GM19455 (cell line): ENCODE measurements around the gene GATA6.

ENCODE experiments used
- ATAC-seq: cut with Tn5 transposase; IDR thresholded peaks from one replicate; pipeline ENCODE4 v1.9.1; 2021; ENCODE audit not compliant: unreplicated experiment

GATA6 gene

GRCh38 chr18:22238036-22238435 lies 68.6 kb downstream of the GATA6 start:
- ATAC-seq, result no peak

GRCh38 chr18:22238681-22239080 lies 69.3 kb downstream of the GATA6 start:
- no peak for ATAC-seq

- ATAC-seq, result no peak
Observed at GRCh38 chr18:22241921-22242361, 72.6 kb downstream of the GATA6 start.

GRCh38 chr18:22243513-22243912 lies 74.1 kb downstream of the GATA6 start:
- no peak for ATAC-seq

GRCh38 chr18:22250026-22250425 lies 80.6 kb downstream of the GATA6 start:
- no peak for ATAC-seq

GRCh38 chr18:22250591-22250996 lies 81.2 kb downstream of the GATA6 start:
- no peak for ATAC-seq
